GM12872 (cell line): Measurements from ENCODE around the gene EXOSC5.

Experiments used
- TF ChIP-seq, protein P1 (sequence below): IDR thresholded peaks from 3 replicates; pipeline ENCODE4 v1.5.1; 2011; ENCODE audit warnings: low read depth, mild to moderate bottlenecking, low read length, moderate library complexity; ENCODE audit not compliant: insufficient read depth

The EXOSC5 gene

DNA sequence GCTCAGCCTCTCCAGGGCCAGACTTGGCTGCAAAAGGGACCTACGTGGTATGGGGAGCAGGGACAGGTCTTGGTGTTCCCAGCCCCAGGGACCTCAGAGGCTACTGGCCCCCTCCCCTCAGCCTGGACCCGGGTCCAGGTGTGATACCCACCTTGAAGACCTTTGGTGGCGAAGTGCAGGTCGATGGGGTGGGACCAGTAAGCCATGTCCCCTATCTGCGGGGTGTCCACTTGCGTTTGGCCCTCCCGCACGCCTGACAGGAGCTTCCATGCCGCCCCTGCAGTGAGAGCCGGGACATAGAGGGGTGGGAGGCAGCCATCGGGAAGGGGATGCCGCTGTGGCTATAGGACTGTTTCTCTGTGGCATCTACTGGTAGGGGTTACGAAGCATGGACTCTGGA, 39.4 kb downstream of the EXOSC5 start:
- TF ChIP-seq, protein P1, sequence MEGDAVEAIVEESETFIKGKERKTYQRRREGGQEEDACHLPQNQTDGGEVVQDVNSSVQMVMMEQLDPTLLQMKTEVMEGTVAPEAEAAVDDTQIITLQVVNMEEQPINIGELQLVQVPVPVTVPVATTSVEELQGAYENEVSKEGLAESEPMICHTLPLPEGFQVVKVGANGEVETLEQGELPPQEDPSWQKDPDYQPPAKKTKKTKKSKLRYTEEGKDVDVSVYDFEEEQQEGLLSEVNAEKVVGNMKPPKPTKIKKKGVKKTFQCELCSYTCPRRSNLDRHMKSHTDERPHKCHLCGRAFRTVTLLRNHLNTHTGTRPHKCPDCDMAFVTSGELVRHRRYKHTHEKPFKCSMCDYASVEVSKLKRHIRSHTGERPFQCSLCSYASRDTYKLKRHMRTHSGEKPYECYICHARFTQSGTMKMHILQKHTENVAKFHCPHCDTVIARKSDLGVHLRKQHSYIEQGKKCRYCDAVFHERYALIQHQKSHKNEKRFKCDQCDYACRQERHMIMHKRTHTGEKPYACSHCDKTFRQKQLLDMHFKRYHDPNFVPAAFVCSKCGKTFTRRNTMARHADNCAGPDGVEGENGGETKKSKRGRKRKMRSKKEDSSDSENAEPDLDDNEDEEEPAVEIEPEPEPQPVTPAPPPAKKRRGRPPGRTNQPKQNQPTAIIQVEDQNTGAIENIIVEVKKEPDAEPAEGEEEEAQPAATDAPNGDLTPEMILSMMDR, result no peak

DNA sequence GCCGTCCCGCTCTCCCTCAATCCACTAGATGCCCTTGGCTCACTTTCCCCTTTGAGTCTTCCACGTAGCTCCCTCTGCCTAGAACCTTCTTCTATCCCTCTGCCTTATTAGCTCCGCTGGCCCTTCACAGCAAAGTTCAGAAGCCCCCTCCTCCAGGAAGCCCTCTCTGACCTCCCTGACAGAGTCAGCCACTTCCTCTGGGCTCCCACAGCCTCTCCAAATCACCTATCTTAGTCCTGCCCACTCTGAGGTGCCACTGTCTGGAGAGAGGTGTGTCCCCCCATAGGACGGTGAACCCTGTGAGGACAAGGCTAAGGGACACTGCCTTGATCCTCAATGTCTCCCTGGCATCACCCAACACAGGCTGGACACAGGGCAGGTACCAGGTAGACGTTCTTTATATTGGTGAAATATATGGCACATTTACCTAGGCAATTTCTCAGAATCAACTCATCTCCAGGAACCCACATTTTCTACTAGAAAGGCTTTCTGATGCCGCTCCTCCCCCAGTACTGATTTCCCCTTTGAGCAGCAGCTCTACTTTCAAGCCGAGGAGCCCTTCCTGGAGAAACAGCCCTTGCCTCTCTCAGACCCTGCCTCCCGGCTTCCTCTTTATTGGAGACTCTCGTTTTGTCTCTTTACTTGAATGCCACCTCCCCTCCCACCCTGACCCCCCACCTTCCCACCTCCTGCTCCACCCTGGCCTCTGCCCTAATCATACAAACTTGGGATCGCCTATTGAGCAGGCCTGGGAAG, 40.0 kb downstream of the EXOSC5 start:
- TF ChIP-seq, protein P1, result no peak

DNA sequence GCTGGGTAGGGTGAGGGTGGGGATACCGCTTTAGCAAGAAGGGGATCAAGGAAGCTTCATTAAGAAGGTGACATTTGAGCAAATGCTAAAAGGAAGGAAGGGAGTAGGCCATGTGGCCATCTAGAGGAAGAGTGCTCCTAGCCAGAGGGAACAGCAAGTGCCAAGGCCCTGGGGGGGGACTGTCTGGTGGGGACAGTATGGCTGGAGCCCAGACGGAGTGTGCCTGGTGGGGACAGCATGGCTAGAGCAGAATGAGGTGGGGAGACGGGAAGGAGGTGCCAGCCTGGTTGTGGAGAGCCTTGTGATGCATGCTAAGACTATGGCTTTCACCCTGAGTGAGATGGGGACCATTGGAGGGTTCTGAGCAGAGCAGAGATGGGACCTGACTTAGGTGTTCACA, 41.4 kb downstream of the EXOSC5 start:
- TF ChIP-seq, protein P1, result no peak

DNA sequence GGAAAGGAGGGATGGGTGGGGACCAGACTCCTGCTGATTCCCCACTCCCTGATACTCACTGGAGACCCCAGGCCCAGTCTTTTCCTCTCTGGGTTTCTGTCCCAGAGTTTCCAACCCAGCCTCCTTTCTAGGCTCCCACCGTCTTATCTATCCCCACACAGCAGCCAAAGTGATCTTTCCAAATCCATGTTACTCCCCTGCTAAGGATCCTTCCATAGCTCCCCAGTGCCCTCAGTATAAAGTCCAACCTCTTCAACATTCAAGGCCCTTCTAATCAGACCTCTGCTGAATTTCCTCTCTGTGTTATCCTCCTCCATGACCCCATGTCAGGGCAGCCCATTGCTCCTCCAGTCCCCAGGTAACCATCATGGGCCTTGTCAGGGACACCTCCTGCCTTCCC, 42.1 kb downstream of the EXOSC5 start:
- TF ChIP-seq, protein P1, result no peak

DNA sequence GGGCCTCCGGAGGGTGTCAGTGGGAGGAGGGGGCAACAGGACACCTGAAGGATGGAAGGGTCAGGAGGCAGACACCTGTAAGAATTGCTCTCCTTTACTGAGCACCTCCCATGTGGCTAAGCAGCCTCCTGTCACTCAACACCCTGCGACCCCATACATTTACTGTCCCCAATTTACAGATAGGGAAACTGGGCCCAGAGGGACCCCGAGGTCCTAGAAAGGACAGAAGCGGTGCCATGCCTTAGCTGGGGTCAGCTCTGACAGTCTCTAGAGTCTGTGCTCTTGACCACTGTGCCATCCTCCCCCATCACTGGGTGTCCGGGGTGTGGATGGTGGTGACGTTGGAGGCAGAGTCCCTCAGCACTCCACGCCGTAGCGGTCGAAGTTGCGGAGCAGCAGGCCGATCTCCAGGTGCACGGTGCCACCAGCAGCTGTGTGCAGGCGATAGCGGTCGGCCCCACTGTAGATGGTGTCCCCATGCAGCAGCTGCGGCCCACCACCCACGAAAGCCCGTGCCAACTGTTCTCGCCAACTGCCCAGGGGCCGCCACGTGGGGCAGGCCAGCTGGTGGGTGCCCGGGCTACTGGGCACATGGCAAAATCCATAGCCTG, 42.7 kb downstream of the EXOSC5 start:
- TF ChIP-seq, protein P1, result no peak

DNA sequence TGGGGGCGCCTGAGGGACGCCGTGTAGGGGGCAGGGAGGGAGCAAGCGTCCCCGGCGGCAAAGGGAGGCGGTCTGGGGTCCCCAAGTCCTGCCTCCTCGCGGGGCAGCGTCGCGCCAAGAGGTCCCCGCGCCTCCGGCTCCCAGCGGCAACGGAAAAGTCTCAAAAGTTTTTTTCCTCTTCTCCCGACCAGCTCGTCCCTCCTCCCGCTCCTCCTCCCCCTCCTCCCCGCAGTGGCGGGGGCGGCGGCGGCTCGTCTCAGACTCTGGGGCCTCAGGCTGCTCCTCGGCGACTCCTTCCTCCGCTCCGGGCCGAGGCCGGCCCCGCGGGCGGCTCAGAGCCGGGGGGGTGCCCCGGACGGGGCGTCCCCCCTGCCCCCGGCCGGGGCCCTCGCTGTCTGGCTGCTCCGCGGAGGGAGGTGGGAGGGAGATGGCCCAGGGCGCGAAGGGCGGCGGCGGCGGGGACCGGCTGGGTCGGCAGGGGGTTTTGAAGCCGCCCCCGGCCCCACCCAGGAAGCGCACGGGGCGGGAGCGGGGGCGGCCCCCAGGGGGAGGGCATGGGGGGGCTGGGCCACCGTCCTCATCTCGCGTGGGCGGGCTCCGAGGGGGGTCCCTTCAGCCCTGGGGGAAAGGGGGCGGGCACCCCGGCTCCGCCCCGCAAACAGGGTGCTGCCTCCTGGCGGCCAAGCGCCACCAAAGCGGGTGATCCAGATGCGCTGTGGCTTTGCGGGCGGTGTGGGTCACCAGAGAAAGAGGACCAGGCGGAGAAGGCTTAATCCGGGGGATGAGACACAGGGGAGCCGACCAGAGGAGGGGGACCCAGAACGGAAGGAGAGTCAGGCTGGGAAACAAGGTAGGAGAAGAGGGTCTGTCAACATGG, 43.5 kb downstream of the EXOSC5 start, which contains the start of gene TGFB1:
Gene TGFB1, minus strand, starts transcription at position 457 of the 877 bp plus-strand sequence. CDS start 878 bp downstream, outside the sequence.
- TF ChIP-seq, protein P1, result peak; percentile 85

DNA sequence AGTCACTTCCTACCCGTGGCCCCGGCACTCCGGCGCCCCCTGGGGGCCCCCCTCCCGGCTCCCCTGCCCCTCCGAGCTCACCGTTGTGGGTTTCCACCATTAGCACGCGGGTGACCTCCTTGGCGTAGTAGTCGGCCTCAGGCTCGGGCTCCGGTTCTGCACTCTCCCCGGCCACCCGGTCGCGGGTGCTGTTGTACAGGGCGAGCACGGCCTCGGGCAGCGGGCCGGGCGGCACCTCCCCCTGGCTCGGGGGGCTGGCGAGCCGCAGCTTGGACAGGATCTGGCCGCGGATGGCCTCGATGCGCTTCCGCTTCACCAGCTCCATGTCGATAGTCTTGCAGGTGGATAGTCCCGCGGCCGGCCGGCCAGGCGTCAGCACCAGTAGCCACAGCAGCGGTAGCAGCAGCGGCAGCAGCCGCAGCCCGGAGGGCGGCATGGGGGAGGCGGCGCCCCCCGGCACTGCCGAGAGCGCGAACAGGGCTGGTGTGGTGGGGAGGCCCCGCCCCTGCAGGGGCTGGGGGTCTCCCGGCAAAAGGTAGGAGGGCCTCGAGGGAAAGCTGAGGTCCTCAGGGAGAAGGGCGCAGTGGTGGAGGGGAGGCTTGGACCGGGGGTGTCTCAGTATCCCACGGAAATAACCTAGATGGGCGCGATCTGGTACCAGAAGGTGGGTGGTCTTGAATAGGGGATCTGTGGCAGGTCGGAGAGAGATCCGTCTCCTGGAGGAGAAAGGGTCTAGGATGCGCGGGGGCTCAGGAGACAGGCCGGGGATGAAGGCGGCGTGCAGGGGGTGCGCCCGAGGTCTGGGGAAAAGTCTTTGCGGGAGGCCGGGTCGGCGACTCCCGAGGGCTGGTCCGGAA, 44.3 kb downstream of the EXOSC5 start:
- TF ChIP-seq, protein P1, result peak; percentile 83
